PC-3 (cell line): Measurements from ENCODE around the gene TMEM243. TPM values are rescaled to one million over a fixed set of nuclear protein-coding genes. Genes with fewer than 3 reads are reported as not detected.

Experiments used
- ATAC-seq: fragments of 200-7000 bp; cut with Tn5 transposase; 2 replicates; pipeline ENCODE4 v1.9.1; 2020; ENCODE audit warnings: mild to moderate bottlenecking, moderate library complexity
- BruUV-seq: library from RNA; stranded (reverse); fragments of 400-500 nt; replicated peaks from 2 replicates; lab custom pipeline; 2021; lab: Mats Ljungman, UMichigan
- CTCF ChIA-PET: fragments of 300-600 bp; sonication (Branson Sonifier 250); formaldehyde crosslinking; loops from one replicate; lab custom pipeline; 2022; ENCODE audit warnings: antibody characterized with exemption; lab: Charles Lee
- POLR2A ChIA-PET: fragments of 300-600 bp; sonication (Branson Sonifier 250); formaldehyde crosslinking; loops from one replicate; lab custom pipeline; 2022; ENCODE audit warnings: antibody characterized with exemption; ENCODE audit not compliant: unreplicated experiment; lab: Charles Lee
- DNase-seq: peaks from one replicate; pipeline ENCODE4 v3.0.0-alpha.2; 2015
- H2AFZ ChIP-seq: fragments of 300-600 bp; sonication (generic); 2 replicates; pipeline ENCODE4 v1.6.0; 2016; ENCODE audit warnings: antibody characterized with exemption, low read length
- H3F3A ChIP-seq: fragments of 300-600 bp; sonication (generic); one replicate; pipeline ENCODE4 v1.6.0; 2017; ENCODE audit warnings: antibody characterized with exemption, low read length, control low read depth, mild to moderate bottlenecking; ENCODE audit not compliant: unreplicated experiment
- H3K27ac ChIP-seq: fragments of 300-600 bp; sonication (generic); 2 replicates; pipeline ENCODE4 v1.5.1; 2016; ENCODE audit warnings: mild to moderate bottlenecking, low read length
- H3K27me3 ChIP-seq: fragments of 300-600 bp; sonication (generic); 2 replicates; pipeline ENCODE4 v1.6.1; 2016; ENCODE audit warnings: low read length, mixed read lengths
- H3K36me3 ChIP-seq: fragments of 300-600 bp; sonication (generic); 2 replicates; pipeline ENCODE4 v1.6.1; 2016; ENCODE audit warnings: low read depth, mixed run types, low read length, mixed read lengths
- H3K4me1 ChIP-seq: fragments of 300-600 bp; sonication (generic); 2 replicates; pipeline ENCODE4 v1.5.1; 2016; ENCODE audit warnings: low read length; ENCODE audit not compliant: insufficient read depth
- H3K4me2 ChIP-seq: fragments of 300-600 bp; sonication (generic); 2 replicates; pipeline ENCODE4 v1.6.0; 2016; ENCODE audit warnings: low read length
- H3K4me3 ChIP-seq: fragments of 300-600 bp; sonication (generic); 2 replicates; pipeline ENCODE4 v1.5.1; 2016; ENCODE audit warnings: mild to moderate bottlenecking, low read length, mixed read lengths
- H3K79me2 ChIP-seq: fragments of 300-600 bp; sonication (generic); 2 replicates; pipeline ENCODE4 v1.6.1; 2017; ENCODE audit warnings: low read length, mixed read lengths
- H3K9ac ChIP-seq: fragments of 300-600 bp; sonication (generic); 2 replicates; pipeline ENCODE4 v1.6.0; 2016; ENCODE audit warnings: mild to moderate bottlenecking, low read length
- H3K9me2 ChIP-seq: fragments of 300-600 bp; sonication (generic); replicated peaks from 2 replicates; pipeline ENCODE4 v1.6.1; 2016; ENCODE audit warnings: mixed run types, low read length, mixed read lengths
- H3K9me3 ChIP-seq: fragments of 300-600 bp; sonication (generic); 2 replicates; pipeline ENCODE4 v1.6.1; 2016; ENCODE audit warnings: low read length, mixed read lengths
- H4K20me1 ChIP-seq: fragments of 300-600 bp; sonication (generic); 2 replicates; pipeline ENCODE4 v1.6.1; 2016; ENCODE audit warnings: low read length, mixed read lengths
- EZH2 ChIP-seq: fragments of 300-600 bp; sonication (generic); IDR thresholded peaks from one replicate; pipeline ENCODE4 v1.6.1; 2017; ENCODE audit warnings: antibody characterized with exemption, mild to moderate bottlenecking, low read length; ENCODE audit not compliant: unreplicated experiment
- EZH2phosphoT487 ChIP-seq: fragments of 300-600 bp; sonication (generic); IDR thresholded peaks from 2 replicates; pipeline ENCODE4 v1.6.1; 2018; ENCODE audit warnings: mild to moderate bottlenecking, antibody characterized with exemption, low read length, borderline replicate concordance
- intact Hi-C: fragments of 100-400 bp; cut with micrococcal nuclease; formaldehyde crosslinking; loops from 2 replicates; pipeline ENCODE4 v1.9.0; 2023
- total RNA-seq: library from RNA; depleted of rRNA; stranded (reverse); fragments of >200 nt; gene quantifications from 2 replicates; pipeline ENCODE4 v1.2.3, GENCODE V29; 2014
- TF ChIP-seq, protein P1 (sequence below): fragments of 300-600 bp; sonication (generic); conservative IDR thresholded peaks from 2 replicates; pipeline ENCODE4 v1.5.1; 2017; ENCODE audit warnings: antibody characterized with exemption, low read depth, mild to moderate bottlenecking, low read length

TMEM243 gene
- total RNA-seq, 1 experiment from 2014 or later: 16.6 TPM

DNA sequence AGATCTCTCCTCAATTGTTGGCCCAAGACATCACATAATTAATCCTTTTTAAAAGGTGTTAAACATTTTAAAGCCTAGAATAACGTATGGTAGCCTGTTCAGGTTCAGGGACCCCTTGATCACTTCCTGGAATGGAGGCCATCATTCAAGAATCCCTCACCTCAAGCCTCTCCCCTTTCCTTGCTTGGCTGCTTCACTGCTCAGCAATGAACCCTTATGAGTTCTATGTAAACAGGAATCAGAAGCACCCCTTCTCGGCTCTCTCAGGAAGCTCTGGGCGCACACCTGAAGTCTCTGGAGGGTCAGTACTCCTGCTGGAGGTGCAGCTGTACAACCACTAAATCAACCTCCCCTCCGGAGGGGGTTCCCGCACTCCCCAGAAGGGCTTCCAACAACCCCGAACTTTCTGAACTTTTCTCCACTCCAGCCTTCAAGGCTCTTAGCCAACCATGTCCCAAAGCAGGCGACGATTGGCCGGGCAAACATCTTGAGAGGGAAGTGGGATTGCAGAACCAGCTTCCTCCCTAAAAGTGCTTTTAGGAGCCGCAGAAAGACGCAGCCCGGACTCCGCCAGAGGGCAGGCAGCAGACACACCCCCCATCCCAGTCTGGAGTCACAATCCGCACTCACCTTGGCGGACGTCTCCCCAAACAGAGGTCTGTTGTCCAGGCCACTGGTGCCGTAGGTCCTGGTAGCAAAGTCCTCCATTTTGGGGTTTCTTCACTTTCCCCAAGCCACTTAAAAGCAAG is 562 bp downstream of the TMEM243 start:
- Histone ChIP-seq H3K79me2 (peaks cover 28% of the 10 kb centered on the region), H3K4me1 (peaks cover 8% of the 10 kb centered on the region; the same call in 1 of the 2 replicates), H2AFZ (peak overlapping the region; percentile 99), H3K9ac (peak overlapping the region; percentile 86), H3F3A (no peaks in the 10 kb centered on the region), H3K9me3 (no peaks in the 10 kb centered on the region), H3K4me2 (peak overlapping the region; percentile 99), H3K27ac (peak overlapping the region; percentile 14; the same call in 1 of the 2 replicates), H4K20me1 (no peaks in the 10 kb centered on the region), H3K9me2 (no peaks in the 10 kb centered on the region), H3K27me3 (no peaks in the 10 kb centered on the region), H3K36me3 (no peaks in the 10 kb centered on the region), H3K4me3 (peak overlapping the region; percentile 94)
- intact Hi-C loops: loop anchor here (1.0 to 10.0 kb wide), 2 partner anchors 66 to 656 kb away; partner anchors contain the start of genes DBF4 and SLC25A40
- BruUV-seq: TSS peak; percentile 24
- DNase-seq (peak; percentile 57), ATAC-seq (peak; percentile 45)
- TF ChIP-seq EZH2phosphoT487: no peak
- TF ChIP-seq, protein P1, sequence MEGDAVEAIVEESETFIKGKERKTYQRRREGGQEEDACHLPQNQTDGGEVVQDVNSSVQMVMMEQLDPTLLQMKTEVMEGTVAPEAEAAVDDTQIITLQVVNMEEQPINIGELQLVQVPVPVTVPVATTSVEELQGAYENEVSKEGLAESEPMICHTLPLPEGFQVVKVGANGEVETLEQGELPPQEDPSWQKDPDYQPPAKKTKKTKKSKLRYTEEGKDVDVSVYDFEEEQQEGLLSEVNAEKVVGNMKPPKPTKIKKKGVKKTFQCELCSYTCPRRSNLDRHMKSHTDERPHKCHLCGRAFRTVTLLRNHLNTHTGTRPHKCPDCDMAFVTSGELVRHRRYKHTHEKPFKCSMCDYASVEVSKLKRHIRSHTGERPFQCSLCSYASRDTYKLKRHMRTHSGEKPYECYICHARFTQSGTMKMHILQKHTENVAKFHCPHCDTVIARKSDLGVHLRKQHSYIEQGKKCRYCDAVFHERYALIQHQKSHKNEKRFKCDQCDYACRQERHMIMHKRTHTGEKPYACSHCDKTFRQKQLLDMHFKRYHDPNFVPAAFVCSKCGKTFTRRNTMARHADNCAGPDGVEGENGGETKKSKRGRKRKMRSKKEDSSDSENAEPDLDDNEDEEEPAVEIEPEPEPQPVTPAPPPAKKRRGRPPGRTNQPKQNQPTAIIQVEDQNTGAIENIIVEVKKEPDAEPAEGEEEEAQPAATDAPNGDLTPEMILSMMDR: no peak; the same call in 1 of the 2 replicates
- no peak for TF ChIP-seq EZH2
- ChIA-PET POLR2A (no interaction called here), CTCF (interaction anchor here (0.6 kb wide), 1 partner anchor 66 kb away, joined by 3 read pairs; the partner anchor contains the start of gene DMTF1)

DNA sequence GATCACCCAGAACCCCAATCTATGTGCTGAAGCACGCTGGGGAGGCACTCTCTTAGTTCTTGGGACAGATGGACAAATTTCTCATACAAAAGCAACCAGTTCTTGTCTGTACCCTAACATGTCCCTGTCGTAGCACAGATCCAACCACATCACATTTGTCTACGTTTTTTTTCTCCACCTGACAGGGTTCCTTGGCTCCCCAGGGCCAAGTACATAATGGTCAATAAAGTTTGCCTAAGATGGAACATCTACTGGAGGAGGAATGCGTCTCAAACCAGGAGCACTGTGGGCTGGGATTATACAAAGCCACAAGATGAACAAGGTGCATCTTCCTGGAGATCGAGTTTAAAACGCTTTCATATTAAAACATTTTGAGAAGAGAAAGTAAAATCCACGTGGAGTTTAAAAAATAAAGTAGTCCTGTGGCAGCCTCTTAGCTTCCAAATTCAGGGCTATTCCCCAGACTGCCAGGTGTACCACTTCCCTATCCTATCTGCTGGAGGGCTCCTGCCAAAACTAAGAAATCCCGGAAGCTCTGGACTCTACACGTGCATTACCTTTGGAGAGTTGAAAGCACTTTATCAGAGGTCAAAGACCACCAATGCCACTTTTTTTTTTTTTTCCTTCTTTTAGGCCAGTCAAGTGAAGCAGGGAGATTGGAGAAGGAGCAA is 1.4 kb downstream of the TMEM243 start:
- Histone ChIP-seq H4K20me1 (no peaks in the 10 kb centered on the region), H3K36me3 (no peaks in the 10 kb centered on the region), H3K79me2 (peaks cover 28% of the 10 kb centered on the region), H3K4me3 (peak overlapping the region; percentile 94), H3K9me2 (no peaks in the 10 kb centered on the region), H3F3A (no peaks in the 10 kb centered on the region), H3K4me2 (peak overlapping the region; percentile 99), H3K27me3 (no peaks in the 10 kb centered on the region), H3K9me3 (no peaks in the 10 kb centered on the region), H2AFZ (no peak overlapping the region), H3K9ac (no peak overlapping the region), H3K4me1 (peaks cover 8% of the 10 kb centered on the region; the same call in 1 of the 2 replicates), H3K27ac (no peak overlapping the region)
- ATAC-seq (no peak), DNase-seq (no peak)
- TF ChIP-seq EZH2: no peak
- TF ChIP-seq EZH2phosphoT487: no peak
- TF ChIP-seq, protein P1: no peak
- ChIA-PET CTCF (no interaction called here), POLR2A (interaction anchor here (0.6 kb wide), 1 partner anchor 348 kb away, joined by 7 read pairs; no protein-coding TSS in a partner anchor)
- no TSS peak for BruUV-seq
- intact Hi-C loops: loop anchor here (10.0 kb wide), 1 partner anchor 657 kb away; the partner anchor contains the start of genes DBF4 and SLC25A40
